Neural cell (in vitro differentiated cells): Measurements from ENCODE around the gene GABBR2.

Experiments used
- EP300 ChIP-seq: fragments of 450-650 bp; conservative IDR thresholded peaks from 2 replicates; pipeline ENCODE4 v1.6.1; 2014; ENCODE audit warnings: antibody characterized with exemption, mild to moderate bottlenecking, moderate library complexity; ENCODE audit not compliant: poor library complexity, severe bottlenecking
- EZH2 ChIP-seq: fragments of 200-600, 300-800 bp; shearing (Covaris generic), sonication (generic); IDR thresholded peaks from 2 replicates; pipeline ENCODE4 v1.6.1; 2014; ENCODE audit warnings: antibody characterized with exemption, low read length, borderline replicate concordance, mild to moderate bottlenecking; ENCODE audit not compliant: insufficient read depth, poor library complexity, severe bottlenecking
- POLR2AphosphoS5 ChIP-seq: IDR thresholded peaks from 2 replicates; pipeline ENCODE4 v1.6.1; 2012
- TAF1 ChIP-seq: IDR thresholded peaks from 2 replicates; pipeline ENCODE4 v1.6.1; 2012; ENCODE audit warnings: low read depth
- TF ChIP-seq, protein P1 (sequence below): fragments of 450-650 bp; IDR thresholded peaks from 2 replicates; pipeline ENCODE4 v1.5.1; 2014; ENCODE audit warnings: antibody characterized with exemption, mild to moderate bottlenecking, moderate library complexity; ENCODE audit not compliant: poor library complexity, severe bottlenecking
- TF ChIP-seq, protein P2 (sequence below): IDR thresholded peaks from 2 replicates; pipeline ENCODE4 v1.6.1; 2012; ENCODE audit warnings: borderline replicate concordance

DNA sequence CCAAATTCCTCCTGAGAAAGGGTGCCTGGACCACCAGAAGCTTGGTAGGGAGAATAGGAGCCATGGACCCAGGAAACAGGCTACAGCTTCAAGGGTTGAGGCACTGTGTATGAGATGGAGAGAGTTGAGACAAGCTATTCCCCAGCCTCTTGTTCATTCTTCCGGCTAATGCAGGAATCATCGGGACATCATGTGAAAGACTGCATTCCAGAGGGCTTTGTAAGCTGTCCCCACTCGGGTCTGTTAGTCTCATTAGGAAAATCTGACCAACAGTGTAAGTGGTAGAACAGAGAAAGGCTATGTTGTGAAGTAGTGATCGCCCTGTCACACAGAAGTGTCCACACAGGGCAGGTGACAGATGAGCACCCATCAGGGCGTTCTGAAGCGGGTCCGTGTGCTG lies 81.4 kb downstream of the GABBR2 start:
- TF ChIP-seq, protein P1, sequence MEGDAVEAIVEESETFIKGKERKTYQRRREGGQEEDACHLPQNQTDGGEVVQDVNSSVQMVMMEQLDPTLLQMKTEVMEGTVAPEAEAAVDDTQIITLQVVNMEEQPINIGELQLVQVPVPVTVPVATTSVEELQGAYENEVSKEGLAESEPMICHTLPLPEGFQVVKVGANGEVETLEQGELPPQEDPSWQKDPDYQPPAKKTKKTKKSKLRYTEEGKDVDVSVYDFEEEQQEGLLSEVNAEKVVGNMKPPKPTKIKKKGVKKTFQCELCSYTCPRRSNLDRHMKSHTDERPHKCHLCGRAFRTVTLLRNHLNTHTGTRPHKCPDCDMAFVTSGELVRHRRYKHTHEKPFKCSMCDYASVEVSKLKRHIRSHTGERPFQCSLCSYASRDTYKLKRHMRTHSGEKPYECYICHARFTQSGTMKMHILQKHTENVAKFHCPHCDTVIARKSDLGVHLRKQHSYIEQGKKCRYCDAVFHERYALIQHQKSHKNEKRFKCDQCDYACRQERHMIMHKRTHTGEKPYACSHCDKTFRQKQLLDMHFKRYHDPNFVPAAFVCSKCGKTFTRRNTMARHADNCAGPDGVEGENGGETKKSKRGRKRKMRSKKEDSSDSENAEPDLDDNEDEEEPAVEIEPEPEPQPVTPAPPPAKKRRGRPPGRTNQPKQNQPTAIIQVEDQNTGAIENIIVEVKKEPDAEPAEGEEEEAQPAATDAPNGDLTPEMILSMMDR: no peak
- TF ChIP-seq POLR2AphosphoS5 (no peak), EZH2 (no peak), TAF1 (no peak), EP300 (no peak)
- TF ChIP-seq, protein P2, sequence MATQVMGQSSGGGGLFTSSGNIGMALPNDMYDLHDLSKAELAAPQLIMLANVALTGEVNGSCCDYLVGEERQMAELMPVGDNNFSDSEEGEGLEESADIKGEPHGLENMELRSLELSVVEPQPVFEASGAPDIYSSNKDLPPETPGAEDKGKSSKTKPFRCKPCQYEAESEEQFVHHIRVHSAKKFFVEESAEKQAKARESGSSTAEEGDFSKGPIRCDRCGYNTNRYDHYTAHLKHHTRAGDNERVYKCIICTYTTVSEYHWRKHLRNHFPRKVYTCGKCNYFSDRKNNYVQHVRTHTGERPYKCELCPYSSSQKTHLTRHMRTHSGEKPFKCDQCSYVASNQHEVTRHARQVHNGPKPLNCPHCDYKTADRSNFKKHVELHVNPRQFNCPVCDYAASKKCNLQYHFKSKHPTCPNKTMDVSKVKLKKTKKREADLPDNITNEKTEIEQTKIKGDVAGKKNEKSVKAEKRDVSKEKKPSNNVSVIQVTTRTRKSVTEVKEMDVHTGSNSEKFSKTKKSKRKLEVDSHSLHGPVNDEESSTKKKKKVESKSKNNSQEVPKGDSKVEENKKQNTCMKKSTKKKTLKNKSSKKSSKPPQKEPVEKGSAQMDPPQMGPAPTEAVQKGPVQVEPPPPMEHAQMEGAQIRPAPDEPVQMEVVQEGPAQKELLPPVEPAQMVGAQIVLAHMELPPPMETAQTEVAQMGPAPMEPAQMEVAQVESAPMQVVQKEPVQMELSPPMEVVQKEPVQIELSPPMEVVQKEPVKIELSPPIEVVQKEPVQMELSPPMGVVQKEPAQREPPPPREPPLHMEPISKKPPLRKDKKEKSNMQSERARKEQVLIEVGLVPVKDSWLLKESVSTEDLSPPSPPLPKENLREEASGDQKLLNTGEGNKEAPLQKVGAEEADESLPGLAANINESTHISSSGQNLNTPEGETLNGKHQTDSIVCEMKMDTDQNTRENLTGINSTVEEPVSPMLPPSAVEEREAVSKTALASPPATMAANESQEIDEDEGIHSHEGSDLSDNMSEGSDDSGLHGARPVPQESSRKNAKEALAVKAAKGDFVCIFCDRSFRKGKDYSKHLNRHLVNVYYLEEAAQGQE: no peak
